Pancreas (tissue), 10 donors: ENCODE measurements around the gene CACNA2D3. TPM values are rescaled to one million over a fixed set of nuclear protein-coding genes. Genes with fewer than 3 reads are reported as not detected.

Experiments
- ATAC-seq, 4 donors: fragments of 200-7000 bp; cut with Tn5 transposase; one replicate each; pipeline versions ENCODE4 v1.8.0 to v1.9.1; 2020; ENCODE audit warnings: mild to moderate bottlenecking in 4 of 4, moderate library complexity in 4 of 4
- DNase-seq, 6 donors: peaks; one replicate each; pipeline ENCODE4 v3.0.0-alpha.2; 2020
- FAIRE-seq: peaks from 2 replicates; lab custom pipeline; 2012; peaks lifted over from hg19 to GRCh38; lab: Jason Lieb, UNC
- H3K27ac ChIP-seq, 4 donors: fragments of 200-600 bp; sonication (generic); 1 replicate in 3 of 4; 2 replicates in 1 of 4; pipeline versions ENCODE4 v1.5.0 to v1.8.0; 2020
- H3K27me3 ChIP-seq, 4 donors: fragments of 200-600 bp; one replicate each; pipeline ENCODE4 v1.8.0; 2021
- H3K36me3 ChIP-seq, 3 donors: fragments of 200-600 bp; sonication (generic) in 1 of 3; one replicate each; pipeline versions ENCODE4 v1.5.0 to v1.8.0; 2020 to 2021
- H3K4me1 ChIP-seq, 3 donors: fragments of 200-600 bp; one replicate each; pipeline ENCODE4 v1.8.0; 2021
- H3K4me3 ChIP-seq, 4 donors: fragments of 200-600 bp; sonication (generic) in 2 of 4; one replicate each; pipeline versions ENCODE4 v1.5.0 to v1.8.0; 2020 to 2021
- H3K9me3 ChIP-seq, 4 donors: fragments of 200-600 bp; one replicate each; pipeline ENCODE4 v1.8.0; 2021
- CTCF ChIP-seq, 4 donors: fragments of 200-600 bp; sonication (generic) in 3 of 4; IDR thresholded peaks; one replicate each; pipeline versions ENCODE4 v1.5.0 to v1.8.0; 2021; ENCODE audit warnings: antibody characterized with exemption in 4 of 4
- WGBS, 2 donors: extraction: QIAGEN DNeasy Blood & Tissue Kit; methylation state at CpG; one replicate each; pipeline ENCODE4 v1.1.7; 2013; 5-methylcytosine and 5-hydroxymethylcytosine counted together
- intact Hi-C, 3 donors: fragments of 100-400 bp; cut with DNase I; formaldehyde crosslinking; loops; one replicate each; pipeline versions ENCODE4 v1.11.1 to v1.14.2; 2022
- polyA plus RNA-seq, 2 donors: library from polyadenylated mRNA; stranded (reverse); fragments of 200-250 nt; gene quantifications; one replicate each; pipeline ENCODE4 v1.2.3, GENCODE V29; 2013
- total RNA-seq, 6 donors: library from RNA; stranded (reverse); fragmentation: NEBNext Ultra II Directional in 4 of 6; extraction: Animal tissue kit (Norgen Biotek cat#: 25700) in 4 of 6; gene quantifications; one replicate each; pipeline versions ENCODE4 v1.2.1 to v1.2.4, GENCODE V29; 2021 to 2023
- donor health status: healthy with polysubstance abuse.
- donor health status: DM: no; HTN: no; CAD: no; lungs with moderate emphysema.
- donor health status: DM: no; HTN: no; CAD: no.
- donor health status: control.
- donor health status: control.
- donor health status: Bipolar disorder and iron deficiency.
- donor health status: DM: yes; HTN: yes; CAD: no.
- donor health status: DM: no; HTN: no; CAD: no.
- donor health status: DM: no; HTN: no; CAD: no.
- donor health status: DM: yes; HTN: yes; CAD: no.

CACNA2D3 gene
- total and polyA plus RNA-seq, 8 donors, result 0.19 to 0.75 (median 0.37) TPM; not detected in 2

GRCh38 chr3:54713455-54713854, 591.1 kb downstream of the CACNA2D3 start:
- no peaks in the 10 kb centered on the region for H3K4me1 ChIP-seq
- TF ChIP-seq CTCF (IDR thresholded peaks at IDR 0.05), result no peak
- H3K27ac ChIP-seq, result no peak overlapping the region
- H3K27me3 ChIP-seq, result no peaks in the 10 kb centered on the region
- 57 to 63% methylated on average over 3 of the region's 3 CpGs for WGBS, 2 donors
- DNase-seq (no peak), FAIRE-seq (no peak), ATAC-seq (no peak)
- H3K36me3 ChIP-seq, result no peaks in the 10 kb centered on the region
- intact Hi-C loops, result no loop called here
- no peak overlapping the region for H3K4me3 ChIP-seq
- H3K9me3 ChIP-seq, result no peaks in the 10 kb centered on the region

- no peaks in the 10 kb centered on the region for H3K9me3 ChIP-seq
- no peaks in the 10 kb centered on the region for H3K4me1 ChIP-seq
- no peak for ATAC-seq
- no peak for TF ChIP-seq CTCF (IDR thresholded peaks at IDR 0.05)
- no peaks in the 10 kb centered on the region for H3K36me3 ChIP-seq
- no peak overlapping the region for H3K27ac ChIP-seq
- H3K4me3 ChIP-seq, result no peak overlapping the region
- intact Hi-C loops, result no loop called here
- H3K27me3 ChIP-seq, result no peaks in the 10 kb centered on the region
- no peak for FAIRE-seq
- no peak for DNase-seq
- 70 to 81% methylated on average over 5 of the region's 5 CpGs for WGBS, 2 donors
Measured at GRCh38 chr3:54714035-54714434, 591.7 kb downstream of the CACNA2D3 start.

DNA sequence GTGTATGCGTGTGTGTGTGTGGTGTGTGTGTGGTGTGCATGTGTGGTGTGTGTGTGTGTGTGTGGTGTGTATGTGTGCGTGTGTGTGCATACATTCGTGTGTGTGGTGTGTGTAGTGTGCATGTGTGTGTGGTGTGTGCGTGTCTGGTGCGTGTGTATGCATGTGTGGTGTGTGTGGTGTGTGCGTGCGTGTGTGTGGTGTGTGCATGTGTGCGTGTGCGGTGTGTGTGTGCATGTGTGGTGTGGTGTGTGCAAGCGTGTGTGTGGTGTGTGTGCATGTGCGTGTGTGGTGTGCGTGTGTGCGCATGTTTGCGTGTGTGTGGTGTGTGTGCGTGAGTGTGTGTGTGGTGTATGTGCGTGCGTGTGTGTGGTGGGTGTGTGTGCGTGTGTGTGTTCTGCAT, 595.2 kb downstream of the CACNA2D3 start:
- Histone ChIP-seq H3K4me3 (no peak overlapping the region), H3K27ac (no peak overlapping the region), H3K36me3 (no peaks in the 10 kb centered on the region), H3K4me1 (no peaks in the 10 kb centered on the region), H3K9me3 (no peaks in the 10 kb centered on the region), H3K27me3 (no peaks in the 10 kb centered on the region)
- FAIRE-seq (no peak), DNase-seq (no peak), ATAC-seq (no peak)
- intact Hi-C loops, result no loop called here
- TF ChIP-seq CTCF (IDR thresholded peaks at IDR 0.05), result no peak
- WGBS, 2 donors, result 84 to 90% methylated on average over 18 of the region's 18 CpGs

- 84 to 87% methylated on average over 1 of the region's 1 CpG for WGBS, 2 donors
- no peak for TF ChIP-seq CTCF (IDR thresholded peaks at IDR 0.05)
- Histone ChIP-seq H3K27ac (no peak overlapping the region), H3K36me3 (no peaks in the 10 kb centered on the region), H3K27me3 (no peaks in the 10 kb centered on the region), H3K9me3 (no peaks in the 10 kb centered on the region), H3K4me1 (no peaks in the 10 kb centered on the region), H3K4me3 (no peak overlapping the region)
- DNase-seq, result no peak
- intact Hi-C loops, result no loop called here
- no peak for ATAC-seq
- FAIRE-seq, result no peak
Measured at GRCh38 chr3:54719914-54720313, 597.6 kb downstream of the CACNA2D3 start.

DNA sequence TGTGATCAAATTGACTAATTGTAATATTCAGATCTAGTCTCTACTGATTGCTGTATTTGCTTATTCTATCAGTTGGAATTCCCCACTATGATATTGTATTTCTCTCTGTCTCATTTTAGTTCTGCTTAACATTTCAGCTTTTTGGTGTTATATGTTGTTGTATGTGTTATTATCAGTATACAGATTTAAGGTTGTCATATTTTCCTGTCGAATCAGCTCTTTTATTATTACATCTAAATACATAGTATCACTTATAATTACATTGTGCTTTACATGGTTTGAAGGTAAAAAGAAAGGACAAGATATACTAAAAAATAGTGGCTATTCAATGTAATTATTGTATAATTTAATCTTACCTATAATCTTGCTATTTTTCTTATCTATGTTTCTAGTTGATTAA, 598.3 kb downstream of the CACNA2D3 start:
- no peaks in the 10 kb centered on the region for H3K27me3 ChIP-seq
- no peaks in the 10 kb centered on the region for H3K9me3 ChIP-seq
- intact Hi-C loops, result no loop called here
- H3K36me3 ChIP-seq, result no peaks in the 10 kb centered on the region
- WGBS, 2 donors, result 73 to 78% methylated on average over 1 of the region's 1 CpG
- ATAC-seq (no peak), DNase-seq (no peak), FAIRE-seq (no peak)
- H3K27ac ChIP-seq, result no peak overlapping the region
- H3K4me3 ChIP-seq, result no peak overlapping the region
- no peaks in the 10 kb centered on the region for H3K4me1 ChIP-seq
- no peak for TF ChIP-seq CTCF (IDR thresholded peaks at IDR 0.05)
